Measurements from ENCODE around the gene SYDE1. TPM values are rescaled to one million over a fixed set of nuclear protein-coding genes. Genes with fewer than 3 reads are reported as not detected.
"Not testable (repeated sequence)": the region's sequence is repeated elsewhere in the genome, so short reads cannot be mapped to it uniquely, and the experiment has no call there.

SYDE1 gene
- polyA plus RNA-seq, 1 donor from 2014 or later, result not detected

DNA sequence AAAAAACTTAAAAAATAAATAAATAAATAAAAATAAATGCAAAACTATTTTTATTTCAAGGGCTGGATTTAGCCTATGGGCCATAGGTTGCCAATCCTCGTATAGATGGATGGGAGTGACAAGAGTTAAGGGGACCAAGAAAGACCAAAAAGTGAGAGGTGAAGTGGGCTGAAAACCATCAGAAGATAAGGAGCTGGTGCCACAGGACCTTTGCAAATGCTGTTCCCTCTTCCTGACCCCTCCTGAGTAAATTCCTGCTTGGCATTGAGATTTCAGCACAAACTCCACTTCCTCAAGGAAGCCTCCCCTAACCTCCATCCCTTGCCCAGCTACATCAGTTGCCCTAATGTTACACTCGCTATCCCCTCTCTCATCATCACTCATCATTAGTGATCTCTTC is 14.2 kb upstream of the SYDE1 start:
- Histone ChIP-seq H3K4me2 (ENCODE audit: low read length) (no peak overlapping the region), H4K20me1 (ENCODE audit: insufficient read depth) (no peaks in the 10 kb centered on the region), H2AFZ (ENCODE audit: low read depth, low read length) (no peak overlapping the region), H3K36me3 (ENCODE audit: insufficient read depth, low read length) (no peaks in the 10 kb centered on the region), H3K27ac (ENCODE audit: low read length) (no peak overlapping the region), H3K9ac (ENCODE audit: low read length) (no peak overlapping the region), H3K79me2 (replicated peaks; ENCODE audit: insufficient read depth, low read length) (no peaks in the 10 kb centered on the region), H3F3A (ENCODE audit: insufficient read depth, low read length, poor library complexity, severe bottlenecking) (no peaks in the 10 kb centered on the region), H3K4me3 (ENCODE audit: low read length) (no peak overlapping the region), H3K9me3 (ENCODE audit: low read length) (no peaks in the 10 kb centered on the region), H3K9me2 (ENCODE audit: insufficient read depth, low read length) (no peaks in the 10 kb centered on the region), H3K27me3 (ENCODE audit: insufficient read depth, low read depth, low read length) (no peaks in the 10 kb centered on the region)
- TF ChIP-seq, protein P1, sequence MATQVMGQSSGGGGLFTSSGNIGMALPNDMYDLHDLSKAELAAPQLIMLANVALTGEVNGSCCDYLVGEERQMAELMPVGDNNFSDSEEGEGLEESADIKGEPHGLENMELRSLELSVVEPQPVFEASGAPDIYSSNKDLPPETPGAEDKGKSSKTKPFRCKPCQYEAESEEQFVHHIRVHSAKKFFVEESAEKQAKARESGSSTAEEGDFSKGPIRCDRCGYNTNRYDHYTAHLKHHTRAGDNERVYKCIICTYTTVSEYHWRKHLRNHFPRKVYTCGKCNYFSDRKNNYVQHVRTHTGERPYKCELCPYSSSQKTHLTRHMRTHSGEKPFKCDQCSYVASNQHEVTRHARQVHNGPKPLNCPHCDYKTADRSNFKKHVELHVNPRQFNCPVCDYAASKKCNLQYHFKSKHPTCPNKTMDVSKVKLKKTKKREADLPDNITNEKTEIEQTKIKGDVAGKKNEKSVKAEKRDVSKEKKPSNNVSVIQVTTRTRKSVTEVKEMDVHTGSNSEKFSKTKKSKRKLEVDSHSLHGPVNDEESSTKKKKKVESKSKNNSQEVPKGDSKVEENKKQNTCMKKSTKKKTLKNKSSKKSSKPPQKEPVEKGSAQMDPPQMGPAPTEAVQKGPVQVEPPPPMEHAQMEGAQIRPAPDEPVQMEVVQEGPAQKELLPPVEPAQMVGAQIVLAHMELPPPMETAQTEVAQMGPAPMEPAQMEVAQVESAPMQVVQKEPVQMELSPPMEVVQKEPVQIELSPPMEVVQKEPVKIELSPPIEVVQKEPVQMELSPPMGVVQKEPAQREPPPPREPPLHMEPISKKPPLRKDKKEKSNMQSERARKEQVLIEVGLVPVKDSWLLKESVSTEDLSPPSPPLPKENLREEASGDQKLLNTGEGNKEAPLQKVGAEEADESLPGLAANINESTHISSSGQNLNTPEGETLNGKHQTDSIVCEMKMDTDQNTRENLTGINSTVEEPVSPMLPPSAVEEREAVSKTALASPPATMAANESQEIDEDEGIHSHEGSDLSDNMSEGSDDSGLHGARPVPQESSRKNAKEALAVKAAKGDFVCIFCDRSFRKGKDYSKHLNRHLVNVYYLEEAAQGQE (IDR thresholded peaks at IDR 0.05; ENCODE audit: borderline replicate concordance), result no peak
- TF ChIP-seq EP300 (conservative IDR thresholded peaks at IDR 0.05; ENCODE audit: poor library complexity, severe bottlenecking) (no peak), POLR2AphosphoS5 (IDR thresholded peaks at IDR 0.05) (no peak), MXI1 (conservative IDR thresholded peaks at IDR 0.05; ENCODE audit: poor library complexity, severe bottlenecking) (no peak), RAD21 (conservative IDR thresholded peaks at IDR 0.05) (no peak), TAF1 (IDR thresholded peaks at IDR 0.05; ENCODE audit: low read depth) (no peak), SMC3 (conservative IDR thresholded peaks at IDR 0.05; ENCODE audit: poor library complexity) (no peak), EZH2 (IDR thresholded peaks at IDR 0.05; ENCODE audit: borderline replicate concordance, insufficient read depth, low read length, poor library complexity, severe bottlenecking) (no peak)
- TF ChIP-seq, protein P2, sequence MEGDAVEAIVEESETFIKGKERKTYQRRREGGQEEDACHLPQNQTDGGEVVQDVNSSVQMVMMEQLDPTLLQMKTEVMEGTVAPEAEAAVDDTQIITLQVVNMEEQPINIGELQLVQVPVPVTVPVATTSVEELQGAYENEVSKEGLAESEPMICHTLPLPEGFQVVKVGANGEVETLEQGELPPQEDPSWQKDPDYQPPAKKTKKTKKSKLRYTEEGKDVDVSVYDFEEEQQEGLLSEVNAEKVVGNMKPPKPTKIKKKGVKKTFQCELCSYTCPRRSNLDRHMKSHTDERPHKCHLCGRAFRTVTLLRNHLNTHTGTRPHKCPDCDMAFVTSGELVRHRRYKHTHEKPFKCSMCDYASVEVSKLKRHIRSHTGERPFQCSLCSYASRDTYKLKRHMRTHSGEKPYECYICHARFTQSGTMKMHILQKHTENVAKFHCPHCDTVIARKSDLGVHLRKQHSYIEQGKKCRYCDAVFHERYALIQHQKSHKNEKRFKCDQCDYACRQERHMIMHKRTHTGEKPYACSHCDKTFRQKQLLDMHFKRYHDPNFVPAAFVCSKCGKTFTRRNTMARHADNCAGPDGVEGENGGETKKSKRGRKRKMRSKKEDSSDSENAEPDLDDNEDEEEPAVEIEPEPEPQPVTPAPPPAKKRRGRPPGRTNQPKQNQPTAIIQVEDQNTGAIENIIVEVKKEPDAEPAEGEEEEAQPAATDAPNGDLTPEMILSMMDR (IDR thresholded peaks at IDR 0.05; ENCODE audit: poor library complexity, severe bottlenecking), result no peak

DNA sequence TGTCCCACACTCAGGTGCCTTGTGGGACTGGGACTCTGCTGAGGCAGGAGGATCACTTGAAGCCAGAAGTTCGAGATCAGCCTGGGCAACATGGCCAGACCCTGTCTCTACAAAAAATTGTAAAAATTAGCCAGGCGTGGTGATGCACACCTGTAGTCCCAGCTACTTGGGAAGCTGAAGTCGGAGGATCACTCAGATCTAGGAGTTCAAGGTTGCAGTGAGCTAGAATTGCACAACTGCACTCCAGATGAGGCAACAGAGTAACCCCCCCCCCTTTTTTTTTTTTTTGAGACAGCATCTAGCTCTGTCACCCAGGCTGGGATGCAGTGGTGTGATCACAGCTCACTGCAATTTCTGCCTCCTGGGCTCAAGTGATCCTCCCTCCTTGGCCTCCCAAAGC is 11.0 kb upstream of the SYDE1 start:
- Histone ChIP-seq H3K4me3 (ENCODE audit: low read length) (no peak overlapping the region), H3K9me2 (ENCODE audit: insufficient read depth, low read length) (no peaks in the 10 kb centered on the region), H3K27ac (ENCODE audit: low read length) (no peak overlapping the region), H3K9ac (ENCODE audit: low read length) (no peak overlapping the region), H3K4me2 (ENCODE audit: low read length) (no peak overlapping the region), H3K27me3 (ENCODE audit: insufficient read depth, low read depth, low read length) (no peaks in the 10 kb centered on the region), H3K36me3 (ENCODE audit: insufficient read depth, low read length) (no peaks in the 10 kb centered on the region), H4K20me1 (ENCODE audit: insufficient read depth) (no peaks in the 10 kb centered on the region), H3K9me3 (ENCODE audit: low read length) (no peaks in the 10 kb centered on the region), H3F3A (ENCODE audit: insufficient read depth, low read length, poor library complexity, severe bottlenecking) (no peaks in the 10 kb centered on the region), H2AFZ (ENCODE audit: low read depth, low read length) (no peak overlapping the region), H3K79me2 (replicated peaks; ENCODE audit: insufficient read depth, low read length) (no peaks in the 10 kb centered on the region)
- TF ChIP-seq, protein P2 (IDR thresholded peaks at IDR 0.05; ENCODE audit: poor library complexity, severe bottlenecking), result no peak

DNA sequence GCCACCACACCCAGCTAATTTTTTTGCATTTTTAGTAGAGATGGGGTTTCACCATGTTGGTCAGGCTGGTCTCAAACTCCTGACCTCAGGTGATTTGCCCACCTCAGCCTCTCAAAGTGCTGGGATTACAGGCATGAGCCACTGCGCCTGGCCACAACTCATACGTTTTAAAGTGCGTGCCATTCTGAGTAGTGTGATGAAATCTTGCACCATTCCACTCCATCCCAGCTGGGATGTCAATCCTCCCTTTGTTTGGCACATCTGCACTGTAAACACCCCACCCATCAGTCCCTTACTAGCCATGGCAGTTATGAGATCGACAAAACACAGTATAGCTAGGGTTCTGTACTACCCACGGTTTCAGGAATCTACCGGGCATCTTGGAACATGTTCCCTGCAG is 9.2 kb upstream of the SYDE1 start:
- not testable (repeated sequence) for H4K20me1 ChIP-seq (ENCODE audit: insufficient read depth); H3K9me3 ChIP-seq (ENCODE audit: low read length); H3K27me3 ChIP-seq (ENCODE audit: insufficient read depth, low read depth, low read length); H2AFZ ChIP-seq (ENCODE audit: low read depth, low read length); H3F3A ChIP-seq (ENCODE audit: insufficient read depth, low read length, poor library complexity, severe bottlenecking); H3K27ac ChIP-seq (ENCODE audit: low read length); H3K9ac ChIP-seq (ENCODE audit: low read length); H3K79me2 ChIP-seq (replicated peaks; ENCODE audit: insufficient read depth, low read length); H3K9me2 ChIP-seq (ENCODE audit: insufficient read depth, low read length); H3K4me3 ChIP-seq (ENCODE audit: low read length); H3K4me2 ChIP-seq (ENCODE audit: low read length); H3K36me3 ChIP-seq (ENCODE audit: insufficient read depth, low read length)

All from neural cell (in vitro differentiated cells).